Superior temporal gyrus (tissue), 1 donor: Measurements from ENCODE around the gene COBL.

Source experiments
- DNase-seq: peaks from one replicate; pipeline ENCODE4 v3.0.0-alpha.2; 2016; ENCODE audit errors: extremely low spot score

Gene COBL

DNA sequence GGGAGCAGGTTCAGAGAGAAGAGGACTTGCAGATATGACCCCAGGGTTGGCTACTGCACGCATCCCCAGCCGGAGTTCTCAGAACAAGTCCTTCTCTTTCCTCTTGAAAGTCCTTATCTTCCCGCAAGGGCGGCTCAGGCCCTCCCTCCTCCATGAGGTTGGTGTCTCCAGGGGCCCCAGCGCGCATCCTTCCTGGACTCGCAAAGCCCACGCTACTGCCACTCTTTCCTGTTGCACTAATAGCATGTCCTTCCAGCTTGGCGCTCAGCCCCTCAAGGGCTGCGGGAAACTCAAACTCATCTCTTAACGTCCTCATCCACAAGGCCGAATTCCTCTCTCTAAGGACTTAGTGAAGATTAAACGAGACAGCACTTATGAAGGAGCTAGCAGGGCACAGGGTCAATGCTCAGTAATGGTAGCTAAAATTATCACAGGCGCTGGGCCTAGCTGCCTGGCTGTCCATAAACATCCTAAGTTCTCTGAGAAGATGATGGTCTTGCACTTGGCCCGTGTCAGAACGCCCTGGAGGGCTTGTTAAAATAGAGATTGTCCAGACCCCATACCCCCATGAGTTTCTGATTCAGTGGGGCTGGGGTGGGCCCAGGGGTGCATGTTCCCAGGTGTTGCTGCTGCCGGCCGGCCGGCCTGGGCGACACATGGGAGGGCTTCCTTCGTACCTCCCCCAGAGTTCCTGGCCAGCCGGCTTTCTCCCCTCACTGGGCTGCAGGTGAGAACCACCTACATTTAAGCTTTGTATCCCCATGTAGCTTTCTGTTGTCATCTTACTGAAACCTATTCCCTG lies 261.4 kb downstream of the COBL start:
- DNase-seq, result no peak

DNA sequence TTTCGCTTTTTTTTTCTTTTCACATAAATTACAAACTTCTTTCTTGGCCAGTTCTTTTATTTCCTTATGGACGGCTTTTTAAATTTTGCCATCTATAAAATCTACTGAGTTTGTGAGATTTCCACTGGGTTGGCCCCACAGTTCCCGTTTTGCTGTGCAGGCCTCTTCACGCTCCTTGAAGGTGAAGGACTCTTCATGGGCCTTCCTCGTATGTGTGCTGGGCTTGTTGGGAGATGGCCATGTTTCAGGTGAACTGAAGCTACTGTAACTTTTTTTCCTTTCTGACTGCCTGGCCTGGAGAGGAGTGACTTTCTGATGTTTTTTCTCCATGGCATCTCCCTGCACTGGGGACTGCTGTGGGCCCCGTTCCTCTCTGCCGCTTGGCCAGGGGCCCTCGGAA lies 262.4 kb downstream of the COBL start:
- DNase-seq, result no peak

DNA sequence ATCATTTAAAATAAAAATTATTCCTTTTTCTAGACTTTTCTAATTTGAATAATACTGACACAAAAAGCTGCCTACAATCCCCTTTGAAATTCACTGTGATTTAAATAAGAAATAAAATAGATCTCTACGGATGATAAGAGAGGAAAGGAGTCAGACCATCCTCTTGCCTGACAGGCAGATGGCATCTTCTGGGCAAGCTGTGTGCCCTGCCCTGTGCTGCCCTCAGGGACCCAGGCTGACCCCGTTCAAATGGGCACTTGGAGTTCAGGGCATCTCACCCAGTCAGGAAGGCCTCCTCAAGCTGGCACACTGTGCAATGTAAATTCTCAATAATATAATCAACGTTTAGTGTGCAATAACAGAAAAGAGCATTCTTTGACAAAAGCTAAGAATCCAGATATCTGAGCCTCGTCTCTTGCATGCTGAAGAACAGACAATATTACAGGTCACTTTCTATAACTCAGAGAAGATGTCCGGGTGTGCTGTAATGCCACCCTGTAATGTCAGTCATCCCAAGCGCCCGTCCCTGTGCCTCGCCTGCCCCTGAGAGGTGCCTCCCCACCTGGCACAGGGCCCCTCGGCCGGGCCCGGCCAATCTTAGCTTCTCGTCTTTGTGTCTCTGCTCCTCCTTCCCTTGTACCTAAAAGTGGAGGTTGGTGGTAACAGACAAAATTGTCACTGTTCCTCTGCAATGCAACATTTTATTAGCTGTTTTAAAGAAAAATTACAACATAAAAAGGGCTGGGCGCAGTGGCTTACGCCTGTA lies 263.3 kb downstream of the COBL start:
- no peak for DNase-seq

DNA sequence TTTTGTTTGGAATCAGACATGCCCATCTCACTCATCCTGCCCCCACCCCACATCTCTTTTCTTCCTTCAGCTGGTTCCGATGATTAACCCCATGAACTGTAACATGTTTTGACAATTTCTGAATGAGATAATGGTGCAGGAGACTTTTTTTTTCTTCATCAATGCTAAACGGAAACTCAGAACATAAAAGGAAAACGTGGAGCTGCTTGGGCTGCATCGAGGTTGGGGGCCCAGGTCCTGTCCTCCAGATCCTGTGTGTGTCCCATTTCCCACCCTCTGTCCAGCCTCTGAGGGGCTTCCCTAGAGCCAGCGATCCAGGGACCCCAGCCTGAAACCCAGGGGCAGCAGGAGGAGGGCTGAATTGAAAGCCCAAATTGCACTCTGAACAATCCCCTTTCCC lies 270.1 kb downstream of the COBL start:
- no peak for DNase-seq

DNA sequence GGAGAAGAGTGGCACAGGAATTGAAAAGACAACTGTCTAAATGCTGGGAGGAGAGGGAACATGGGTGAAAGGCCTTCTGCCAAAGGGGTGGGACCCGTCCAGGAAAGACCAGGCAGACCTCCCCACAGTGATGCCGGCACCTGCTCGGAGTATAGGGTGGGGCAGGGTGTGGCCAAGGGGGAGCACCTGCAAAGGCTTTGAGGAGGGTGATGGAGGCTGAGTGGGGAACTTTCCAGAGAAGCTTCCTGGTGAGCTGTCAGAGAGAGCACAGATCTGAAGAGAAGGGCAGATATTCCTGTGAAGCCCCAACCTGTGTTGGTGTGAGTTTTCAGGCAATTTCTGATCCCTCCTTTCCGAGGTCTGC lies 270.5 kb downstream of the COBL start:
- no peak for DNase-seq

DNA sequence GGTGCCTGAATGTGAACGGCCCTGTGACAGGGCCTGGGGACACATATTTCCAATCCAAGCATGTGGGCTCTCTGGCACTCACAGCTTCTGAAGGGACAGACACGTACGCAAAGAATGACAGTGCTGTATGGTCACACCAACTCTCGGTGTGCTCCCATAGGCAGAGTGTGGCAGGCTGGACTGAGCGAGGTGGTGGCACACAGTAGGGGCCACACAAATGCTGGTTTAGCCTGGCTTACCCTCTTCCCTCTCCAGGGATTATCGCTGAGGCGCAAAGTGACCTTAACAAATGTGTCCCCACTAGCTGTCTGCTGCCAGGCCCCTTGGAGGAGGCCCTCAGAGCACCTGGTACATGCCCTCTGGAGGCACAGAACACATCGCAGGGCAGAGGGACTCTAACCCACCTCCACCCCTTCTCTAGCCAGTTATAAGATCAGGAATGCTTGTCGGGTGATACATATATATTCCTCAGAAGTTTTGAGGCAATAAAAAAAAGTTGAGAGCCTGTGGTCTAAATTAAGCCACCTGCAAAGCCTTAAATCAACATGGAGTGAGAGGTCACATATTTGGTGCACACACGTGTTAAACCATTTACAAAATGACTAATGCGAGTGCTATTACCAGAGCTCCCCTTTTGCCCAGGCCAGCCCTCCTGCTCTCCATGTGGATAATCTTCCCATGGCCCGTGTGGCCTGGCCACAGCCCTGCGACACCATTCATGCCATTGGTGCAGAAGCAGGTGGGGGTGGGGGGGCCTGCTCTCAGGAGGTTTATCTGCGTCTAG lies 271.1 kb downstream of the COBL start:
- DNase-seq, result no peak

DNA sequence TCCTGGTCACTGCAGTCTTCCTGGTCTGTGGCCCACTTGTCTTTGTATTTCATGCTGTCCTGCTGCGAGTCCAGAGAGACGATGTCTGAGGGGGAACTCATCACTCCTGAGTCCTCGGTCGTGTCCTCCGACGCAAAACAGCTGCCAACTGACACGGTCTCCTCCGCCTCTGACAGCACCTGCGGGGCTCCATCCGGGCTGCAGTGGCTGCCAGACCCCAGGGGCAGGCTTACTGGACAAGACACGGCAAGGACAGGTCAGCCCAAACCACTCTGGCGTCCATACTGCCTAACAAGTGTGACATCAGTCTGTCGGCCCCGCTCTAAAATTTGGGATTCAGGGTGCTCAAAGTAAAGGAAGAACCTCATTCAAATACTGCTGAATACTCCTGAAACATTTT lies 273.1 kb downstream of the COBL start:
- DNase-seq, result no peak

DNA sequence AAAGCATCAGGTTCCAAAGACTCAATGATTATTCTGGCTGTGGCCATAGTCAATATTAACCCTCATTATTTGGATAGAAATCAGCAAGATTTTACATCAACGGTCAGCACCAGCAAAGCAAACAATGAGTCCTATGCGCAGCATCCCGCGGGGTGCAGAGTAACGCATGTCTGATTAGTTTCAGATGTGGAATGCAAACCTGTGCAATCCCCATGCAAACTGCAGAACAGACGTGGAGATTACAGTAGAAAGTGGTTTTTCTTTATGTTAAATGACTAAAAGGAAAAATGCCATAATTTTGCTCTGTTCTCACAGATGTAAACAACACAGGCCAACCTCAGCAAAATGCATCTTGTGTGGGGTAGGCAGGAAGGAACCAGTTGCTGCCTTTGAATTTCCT lies 275.8 kb downstream of the COBL start:
- DNase-seq, result no peak

DNA sequence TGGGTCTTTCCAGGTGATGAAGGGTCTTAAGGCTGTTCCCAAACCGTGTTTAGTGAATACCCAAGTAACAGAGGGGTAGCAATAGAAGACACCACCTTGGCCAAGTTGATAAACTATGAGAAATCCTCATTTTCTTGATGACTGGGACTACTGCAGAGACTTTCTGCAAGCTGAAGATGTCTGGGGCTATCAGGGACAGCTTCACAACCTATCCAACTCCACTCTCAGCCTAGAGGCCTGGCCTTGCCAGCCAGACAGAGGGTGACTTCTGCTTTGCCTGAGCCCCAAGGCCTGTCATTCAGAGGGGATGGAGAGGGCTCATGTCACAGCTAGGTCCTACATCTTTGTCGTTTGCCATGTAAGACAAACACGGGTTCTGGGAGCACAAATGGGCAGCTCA lies 278.0 kb downstream of the COBL start:
- no peak for DNase-seq

DNA sequence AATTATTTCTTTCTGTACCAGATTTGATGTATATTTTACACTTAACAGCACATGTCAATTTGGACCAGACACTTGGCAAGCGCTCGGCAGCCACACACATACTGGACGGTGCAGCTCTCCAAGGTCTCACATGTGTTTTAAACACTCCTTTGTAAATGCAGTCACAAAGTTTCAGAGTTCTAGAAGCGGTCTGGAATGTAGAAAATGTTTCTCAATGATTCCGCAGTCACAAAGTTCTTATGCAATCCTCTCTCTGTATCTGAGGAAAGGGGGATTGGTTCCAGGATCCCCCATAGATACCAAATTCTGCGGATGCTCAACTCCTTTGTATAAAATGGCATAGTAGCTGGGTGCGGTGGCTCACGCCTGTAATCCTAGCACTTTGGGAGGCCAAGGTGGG lies 280.9 kb downstream of the COBL start:
- DNase-seq, result no peak

DNA sequence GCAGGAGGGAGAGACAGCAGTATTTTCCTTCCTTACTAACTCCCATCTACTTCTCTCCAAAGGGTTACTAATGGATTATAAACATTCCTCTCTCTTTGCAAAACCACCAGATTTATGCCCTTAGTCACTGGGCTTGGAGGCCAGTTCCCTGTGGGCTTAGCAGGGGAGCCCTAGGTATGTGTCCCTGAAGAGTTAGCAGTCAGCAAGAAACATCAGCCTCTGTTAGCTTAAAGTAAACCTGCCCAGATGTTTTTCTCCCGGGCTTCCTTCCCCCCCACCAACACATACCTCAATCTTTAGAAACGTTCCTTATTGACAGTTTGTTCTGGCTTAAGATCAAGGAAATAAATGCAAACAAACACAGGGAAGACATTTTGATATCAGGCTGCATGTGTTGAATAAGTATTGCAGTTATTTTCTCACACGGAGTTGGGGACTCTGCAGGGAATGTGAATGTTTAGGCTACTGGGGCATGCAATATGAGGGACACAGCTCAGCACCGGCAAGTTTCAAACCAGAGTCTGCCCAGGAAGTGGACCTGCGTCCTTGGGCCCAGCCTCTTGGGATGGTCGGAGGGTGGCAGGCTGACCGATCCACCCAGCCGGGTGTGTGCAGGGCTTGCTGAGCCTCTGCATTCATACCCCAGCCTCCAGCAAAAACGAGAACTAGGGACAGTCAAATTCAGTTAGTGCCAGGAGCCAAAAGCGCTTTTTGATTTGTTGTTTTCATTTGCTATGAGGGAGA lies 281.9 kb downstream of the COBL start:
- no peak for DNase-seq

DNA sequence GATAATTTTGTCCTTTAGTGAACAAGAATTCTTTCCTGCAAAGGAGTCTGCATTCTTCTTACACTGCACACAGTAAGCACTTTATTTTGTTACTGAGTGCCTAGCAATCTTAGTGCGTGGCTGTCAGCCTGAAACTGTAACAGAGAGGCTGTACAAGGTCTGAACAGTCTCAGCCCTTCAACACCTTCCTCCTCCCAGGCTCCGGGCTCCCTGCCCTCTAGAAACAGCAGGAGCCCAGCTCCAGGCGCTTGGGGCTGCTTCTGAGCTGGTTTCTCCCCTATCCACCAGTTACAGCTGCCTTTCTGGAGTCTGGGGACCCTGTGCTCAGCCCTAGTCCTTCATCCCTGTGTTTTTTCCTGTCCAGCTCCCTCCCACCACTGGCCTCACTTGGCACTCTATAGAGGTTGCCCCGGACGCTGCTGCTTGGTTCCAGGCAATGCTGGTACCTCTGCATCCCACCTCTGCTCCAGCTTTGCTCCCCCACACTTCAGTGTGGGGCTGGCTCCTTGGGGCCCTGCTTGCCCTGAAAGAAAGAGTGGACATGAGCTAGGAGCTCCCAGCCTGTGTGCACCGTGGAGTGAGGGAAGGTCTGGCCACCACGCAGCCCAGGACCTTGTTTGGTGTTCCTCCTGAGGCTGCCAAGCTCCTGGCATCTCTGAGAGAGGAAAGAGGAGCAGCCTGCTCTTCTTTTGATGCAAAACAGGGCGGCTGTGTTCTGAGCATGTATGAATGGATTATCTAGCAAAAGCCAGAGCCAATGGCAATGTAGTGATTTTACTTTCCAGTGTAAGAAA lies 282.7 kb downstream of the COBL start:
- DNase-seq, result peak; percentile 38

DNA sequence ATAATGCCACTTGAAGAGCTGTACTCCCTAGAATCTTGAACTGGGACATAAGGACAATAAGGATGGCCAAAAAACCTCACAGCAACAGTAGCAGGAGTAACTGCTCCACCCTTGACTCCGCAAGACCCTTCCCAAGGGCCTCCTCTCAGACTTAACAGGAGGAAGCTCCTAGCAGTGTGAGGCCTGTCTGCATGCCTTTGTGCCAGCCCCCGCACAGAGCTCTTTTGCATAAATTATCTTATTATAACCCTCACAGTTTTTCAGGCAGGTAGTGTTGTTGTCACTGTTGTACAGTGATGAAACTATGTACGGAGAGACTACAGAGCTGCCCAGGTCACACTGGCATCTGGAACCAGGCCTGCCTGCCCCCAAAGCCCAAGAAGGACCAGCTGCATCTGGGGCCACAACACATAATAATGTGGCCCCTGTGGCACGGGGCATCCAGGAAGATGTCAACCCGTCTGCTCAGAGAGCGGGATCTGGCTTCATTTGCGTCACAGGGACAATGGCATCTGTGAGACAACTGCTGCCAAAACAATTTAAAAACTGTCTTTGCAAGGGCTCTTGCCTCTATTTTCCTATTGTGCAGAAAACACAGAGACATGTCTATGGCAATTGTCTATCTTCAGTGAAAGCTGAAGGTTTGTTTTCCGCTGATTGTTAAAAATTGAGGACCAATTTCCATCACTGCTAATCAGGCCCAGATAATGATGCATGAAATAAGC lies 284.7 kb downstream of the COBL start:
- peak; percentile 58 for DNase-seq

DNA sequence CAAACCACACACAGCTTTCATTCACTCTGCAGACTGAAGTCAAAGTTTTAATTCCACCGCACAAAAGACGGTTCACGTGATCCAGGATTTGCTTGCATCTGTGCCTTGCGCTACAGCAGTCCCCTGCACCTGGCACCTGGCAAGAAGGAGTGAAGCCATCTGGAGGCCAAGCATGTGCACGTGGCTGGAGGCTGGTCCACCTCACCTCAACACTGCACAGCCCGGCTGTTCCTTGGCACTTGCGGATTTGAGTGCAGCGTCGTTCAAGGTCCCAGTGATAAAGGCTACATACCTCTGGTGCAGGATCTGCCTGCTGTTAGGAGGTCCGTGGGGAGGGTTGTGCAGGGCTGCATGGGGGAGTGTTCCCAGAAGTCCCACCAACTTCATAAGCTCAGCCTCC lies 285.4 kb downstream of the COBL start:
- DNase-seq, result no peak

DNA sequence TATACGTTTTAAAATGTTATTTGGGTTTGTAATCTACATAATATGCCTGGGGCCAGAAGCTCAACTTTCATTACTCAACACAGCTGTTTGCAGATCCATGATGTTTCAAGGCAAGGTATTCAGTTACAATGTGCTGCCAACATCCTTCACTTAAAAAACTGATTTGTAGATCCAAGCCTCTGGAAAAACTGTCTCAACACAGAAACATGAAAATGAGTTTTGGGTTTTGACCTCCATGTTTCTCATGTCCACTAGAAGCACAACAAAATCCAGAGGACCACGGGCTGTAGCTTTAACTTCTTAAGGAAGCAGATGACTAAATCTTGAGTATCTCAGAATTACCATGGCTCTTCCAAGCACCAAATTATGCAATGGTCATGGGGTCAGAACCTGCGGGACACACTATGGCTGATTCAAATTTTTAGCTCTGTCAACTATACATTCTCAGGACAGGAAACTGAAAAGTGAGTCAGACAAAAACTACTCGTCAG lies 286.9 kb downstream of the COBL start:
- DNase-seq, result no peak

DNA sequence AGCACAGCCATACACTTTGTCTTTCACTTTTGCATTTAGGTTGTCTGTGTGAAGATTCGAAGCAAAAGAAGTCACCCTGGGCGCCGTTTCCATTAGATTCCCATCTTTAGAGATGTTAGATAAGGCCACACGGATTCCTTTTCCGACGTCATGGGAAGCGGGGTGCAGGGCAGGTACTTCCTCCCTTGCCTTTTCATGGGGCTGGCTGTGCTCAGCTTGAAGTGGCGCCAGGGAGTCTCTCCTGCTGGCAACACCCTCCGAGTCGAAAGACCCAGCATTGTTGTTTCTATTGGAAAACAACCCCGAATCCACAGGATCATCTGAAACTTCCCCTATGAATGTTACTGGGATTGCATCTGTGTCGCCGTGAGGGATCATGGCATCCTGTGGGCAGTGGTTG lies 287.5 kb downstream of the COBL start:
- DNase-seq, result no peak

DNA sequence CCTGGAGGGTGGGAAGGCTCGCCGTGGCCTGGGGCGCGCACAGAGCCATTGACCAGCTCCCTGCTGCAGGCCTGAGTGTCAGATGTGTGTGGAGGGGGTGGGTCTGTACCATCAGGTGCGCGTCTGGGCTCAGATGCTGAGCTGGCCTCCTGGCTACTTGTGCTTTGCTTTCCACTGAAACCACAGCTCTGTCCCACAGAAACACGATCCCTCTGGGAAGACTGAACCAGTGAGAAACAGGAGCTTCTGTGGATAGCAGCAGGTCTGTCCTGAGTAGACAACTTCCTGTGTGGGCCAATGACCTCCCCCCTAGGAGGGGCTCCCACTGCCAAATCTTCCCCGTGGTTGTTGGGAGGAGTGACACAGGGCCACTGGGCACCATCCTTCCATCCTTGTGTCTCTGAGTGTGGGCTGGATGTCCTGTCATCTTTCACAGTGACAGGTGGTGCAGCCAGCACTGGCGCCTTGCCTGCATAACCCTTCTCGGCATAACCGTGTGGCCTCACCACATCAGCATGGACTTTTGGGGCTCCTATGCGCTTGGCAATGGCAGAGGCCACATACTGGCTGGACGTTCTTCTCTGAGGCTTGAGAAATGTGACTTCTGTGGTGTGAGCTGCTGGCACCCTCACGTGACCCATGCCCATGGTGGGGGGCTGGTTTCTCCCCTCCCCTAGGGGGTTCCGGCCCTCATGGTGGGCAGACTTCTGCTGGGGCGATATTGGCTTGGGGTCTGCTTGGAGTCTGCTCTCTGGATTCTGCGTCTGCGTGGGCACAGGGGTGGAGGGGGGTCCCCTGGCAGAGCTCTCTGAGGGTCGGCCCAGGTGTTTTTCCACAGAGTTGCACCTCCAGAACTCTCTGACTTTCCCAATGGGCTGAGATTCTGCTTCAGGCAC lies 288.4 kb downstream of the COBL start:
- DNase-seq, result no peak

DNA sequence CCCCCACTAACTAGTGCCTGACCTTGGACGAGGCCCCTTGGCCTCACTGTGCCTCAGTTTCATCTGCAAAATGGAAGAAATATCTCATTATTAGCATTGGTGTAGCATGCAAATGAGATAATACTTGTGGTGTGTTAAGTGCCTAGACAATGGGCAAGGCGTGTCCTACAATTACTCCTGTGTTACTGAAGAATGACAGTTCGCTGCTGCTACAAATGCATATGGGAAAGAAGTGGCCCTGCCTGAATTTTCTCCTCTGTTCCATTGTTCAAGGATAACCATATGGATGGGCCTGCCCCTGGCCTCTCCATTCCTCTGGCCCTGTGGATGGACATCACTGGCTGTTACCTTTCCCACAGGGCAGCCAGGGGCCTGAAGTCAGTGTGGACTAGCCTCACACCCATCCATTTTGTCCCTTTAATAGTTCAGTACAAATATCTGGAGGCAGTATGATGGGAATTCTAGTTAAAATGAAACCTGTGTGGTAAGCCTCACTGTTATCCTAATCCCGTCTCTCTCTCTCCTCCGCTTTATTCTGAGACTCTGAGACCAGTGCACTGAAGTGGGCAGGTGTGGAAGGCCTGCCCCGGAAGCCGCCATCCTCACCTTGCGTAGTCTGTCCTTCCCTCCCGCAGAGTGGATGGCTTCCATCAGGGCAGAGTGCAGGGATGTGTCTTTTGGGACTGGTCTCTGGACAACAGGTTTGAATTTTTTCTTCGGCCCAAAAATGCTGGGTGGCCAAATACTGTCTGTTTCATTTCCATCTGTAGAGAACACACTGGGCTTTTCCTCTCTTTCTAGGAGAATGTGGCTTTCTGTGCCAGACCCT lies 289.3 kb downstream of the COBL start:
- DNase-seq, result no peak
